H1 (cell line): ENCODE measurements around the gene CNOT10. TPM values are rescaled to one million over a fixed set of nuclear protein-coding genes. Genes with fewer than 3 reads are reported as not detected.

Experiments used
- CTCF ChIA-PET: fragments of 300-600 bp; sonication (Branson Sonifier 250); formaldehyde crosslinking; loops from one replicate; lab custom pipeline; 2021; ENCODE audit not compliant: partially characterized antibody; lab: Charles Lee
- POLR2A ChIA-PET: fragments of 300-600 bp; sonication (Branson Sonifier 250); formaldehyde crosslinking; loops from one replicate; lab custom pipeline; 2021; ENCODE audit warnings: inconsistent platforms; ENCODE audit not compliant: partially characterized antibody; lab: Charles Lee
- DNase-seq, 2 experiments: peaks; one replicate each; pipeline versions ENCODE4 v3.0.0 to v3.0.0-alpha.2; 2010 to 2022; ENCODE audit warnings: low spot score in 2 of 2, low read depth in 1 of 2, mixed read lengths in 1 of 2
- FAIRE-seq: peaks from 2 replicates; lab custom pipeline; 2011; peaks lifted over from hg19 to GRCh38; lab: Jason Lieb, UNC
- H2AFZ ChIP-seq: 2 replicates; pipeline ENCODE4 v1.8.1; 2012; ENCODE audit warnings: low read length, inconsistent platforms
- H2AK5ac ChIP-seq: 2 replicates; pipeline ENCODE4 v1.6.1; 2013; ENCODE audit warnings: low read depth, low read length
- H2BK120ac ChIP-seq: replicated peaks from 2 replicates; pipeline ENCODE3; 2013; ENCODE audit warnings: low read depth, low read length, inconsistent platforms
- H2BK12ac ChIP-seq: 2 replicates; pipeline ENCODE4 v1.6.1; 2013; ENCODE audit warnings: low read depth, low read length
- H2BK15ac ChIP-seq: 2 replicates; pipeline ENCODE4 v1.6.1; 2013; ENCODE audit warnings: low read length
- H2BK20ac ChIP-seq: 2 replicates; pipeline ENCODE4 v1.6.1; 2013; ENCODE audit warnings: low read length
- H2BK5ac ChIP-seq: 2 replicates; pipeline ENCODE4 v1.6.1; 2013; ENCODE audit warnings: low read depth, low read length
- H3K14ac ChIP-seq: 2 replicates; pipeline ENCODE4 v1.6.1; 2013; ENCODE audit warnings: inconsistent platforms; ENCODE audit not compliant: insufficient read length
- H3K18ac ChIP-seq: 2 replicates; pipeline ENCODE4 v1.6.1; 2013; ENCODE audit warnings: low read length; ENCODE audit errors: extremely low read depth
- H3K23ac ChIP-seq: 2 replicates; pipeline ENCODE4 v1.6.1; 2013; ENCODE audit warnings: inconsistent platforms; ENCODE audit not compliant: insufficient read length
- H3K23me2 ChIP-seq: 2 replicates; pipeline ENCODE4 v1.6.1; 2013; ENCODE audit warnings: low read depth, low read length
- H3K27ac ChIP-seq: 2 replicates; pipeline ENCODE4 v1.6.1; 2011; ENCODE audit warnings: low read depth, low read length, inconsistent platforms
- H3K27me3 ChIP-seq, 4 experiments: replicated peaks in 1 of 4; 1 replicate in 1 of 4; 2 replicates in 3 of 4; pipeline versions ENCODE4 v1.6.1 to v1.8.1; 2011 to 2013; ENCODE audit warnings: low read length in 3 of 4, mild to moderate bottlenecking in 3 of 4, inconsistent platforms in 2 of 4, mixed read lengths in 2 of 4, moderate library complexity in 1 of 4; ENCODE audit not compliant: control insufficient read depth in 3 of 4, insufficient read depth in 3 of 4; ENCODE audit errors: extremely low read depth in 1 of 4
- H3K36me3 ChIP-seq, 4 experiments: 2 replicates each; pipeline versions ENCODE4 v1.6.1 to v1.8.1; 2011 to 2013; ENCODE audit warnings: mild to moderate bottlenecking in 4 of 4, low read length in 3 of 4, moderate library complexity in 2 of 4, control low read depth in 1 of 4, inconsistent platforms in 1 of 4; ENCODE audit not compliant: insufficient read depth in 4 of 4, control insufficient read depth in 2 of 4
- H3K4ac ChIP-seq: replicated peaks from 2 replicates; pipeline ENCODE3; 2013; ENCODE audit warnings: low read length, low read depth, mixed read lengths, inconsistent platforms; ENCODE audit not compliant: insufficient read length
- H3K4me1 ChIP-seq, 4 experiments: replicated peaks in 1 of 4; 1 replicate in 1 of 4; 2 replicates in 3 of 4; pipeline versions ENCODE4 v1.6.1 to v1.8.1; 2011 to 2013; ENCODE audit warnings: low read length in 3 of 4, inconsistent platforms in 2 of 4, mixed read lengths in 1 of 4; ENCODE audit not compliant: insufficient read depth in 4 of 4, control insufficient read depth in 3 of 4
- H3K4me2 ChIP-seq, 2 experiments: 2 replicates each; pipeline versions ENCODE4 v1.6.1 to v1.8.1; 2011 to 2013; ENCODE audit warnings: low read depth in 2 of 2, low read length in 2 of 2, control low read depth in 1 of 2, inconsistent platforms in 1 of 2, mild to moderate bottlenecking in 1 of 2; ENCODE audit not compliant: insufficient read depth in 1 of 2
- H3K4me3 ChIP-seq, 4 experiments: fragments of 200-600, 300-600 bp in 1 of 4; sonication (generic), shearing (Covaris generic), sonication (Bioruptor Twin) in 1 of 4; 2 replicates each; pipeline versions ENCODE4 v1.5.1 to v1.8.1; 2011 to 2016; ENCODE audit warnings: low read length in 4 of 4, low read depth in 3 of 4, control low read depth in 2 of 4, inconsistent platforms in 2 of 4, mild to moderate bottlenecking in 2 of 4, mixed read lengths in 1 of 4, moderate library complexity in 1 of 4; ENCODE audit not compliant: insufficient read depth in 2 of 4; ENCODE audit errors: extremely low read depth in 1 of 4
- H3K56ac ChIP-seq: replicated peaks from 2 replicates; pipeline ENCODE3; 2013; ENCODE audit warnings: low read depth, mild to moderate bottlenecking, mixed read lengths, low read length, inconsistent platforms; ENCODE audit not compliant: insufficient read length
- H3K79me1 ChIP-seq: 2 replicates; pipeline ENCODE4 v1.6.1; 2013; ENCODE audit warnings: low read depth, low read length, control low read depth
- H3K79me2 ChIP-seq, 2 experiments: 2 replicates each; pipeline versions ENCODE4 v1.6.1 to v1.8.1; 2012 to 2013; ENCODE audit warnings: low read length in 2 of 2, mild to moderate bottlenecking in 2 of 2, inconsistent platforms in 1 of 2; ENCODE audit not compliant: insufficient read depth in 2 of 2, control insufficient read depth in 1 of 2
- H3K9ac ChIP-seq, 4 experiments: replicated peaks in 1 of 4; 1 replicate in 1 of 4; 2 replicates in 3 of 4; pipeline versions ENCODE4 v1.6.1 to v1.8.1; 2011 to 2013; ENCODE audit warnings: low read depth in 3 of 4, low read length in 3 of 4, control low read depth in 2 of 4, mild to moderate bottlenecking in 2 of 4, moderate library complexity in 2 of 4, inconsistent platforms in 1 of 4; ENCODE audit errors: extremely low read depth in 1 of 4
- H3K9me3 ChIP-seq, 2 experiments: 2 replicates each; pipeline versions ENCODE4 v1.6.1 to v1.8.1; 2012 to 2013; ENCODE audit warnings: mild to moderate bottlenecking in 2 of 2, moderate library complexity in 2 of 2, control low read depth in 1 of 2, inconsistent platforms in 1 of 2, low read depth in 1 of 2, low read length in 1 of 2, mixed read lengths in 1 of 2; ENCODE audit not compliant: insufficient read depth in 2 of 2
- H4K20me1 ChIP-seq, 2 experiments: replicated peaks in 1 of 2; 2 replicates each; pipeline versions ENCODE3 to v1.8.1; 2011 to 2013; ENCODE audit warnings: inconsistent platforms in 2 of 2, low read length in 2 of 2, mild to moderate bottlenecking in 1 of 2; ENCODE audit not compliant: insufficient read depth in 2 of 2, control insufficient read depth in 1 of 2
- H4K5ac ChIP-seq: 2 replicates; pipeline ENCODE4 v1.6.1; 2013; ENCODE audit warnings: low read length, low read depth, mixed read lengths, inconsistent platforms; ENCODE audit not compliant: insufficient read length
- H4K8ac ChIP-seq: 2 replicates; pipeline ENCODE4 v1.8.0; 2013; ENCODE audit warnings: mild to moderate bottlenecking, moderate library complexity, low read length, inconsistent platforms; ENCODE audit not compliant: insufficient read depth; ENCODE audit errors: extremely low read depth
- H4K91ac ChIP-seq: replicated peaks from 2 replicates; pipeline ENCODE3; 2013; ENCODE audit warnings: low read length, mixed read lengths, inconsistent platforms; ENCODE audit not compliant: insufficient read length
- SP1 ChIP-seq: IDR thresholded peaks from 2 replicates; pipeline ENCODE4 v1.6.1; 2011; ENCODE audit warnings: low read depth, low read length
- polyA plus RNA-seq, 7 experiments: library from polyadenylated mRNA; depleted of rRNA in 3 of 7; stranded (reverse) in 5 of 7; unstranded in 2 of 7; fragments of >200 nt in 5 of 7; fragments of 200-250 nt in 2 of 7; gene quantifications; 1 replicate in 5 of 7; 2 replicates in 1 of 7; 4 replicates in 1 of 7; pipeline versions ENCODE4 v1.2.1 to v1.2.3, GENCODE V29; 2011 to 2013; ENCODE audit warnings: missing spikeins in 2 of 7, mixed read lengths in 2 of 7
- total RNA-seq: library from RNA; stranded (reverse); fragmentation: NEBNext Ultra II Directional; extraction: Animal tissue kit (Norgen Biotek cat#: 25700); gene quantifications from 2 replicates; pipeline ENCODE4 v1.2.1, GENCODE V29; 2021

Gene CNOT10
- total and polyA plus RNA-seq, 2 of the 8 experiments (the other 6 are each of a cell fraction or from before 2014, with no cell fraction given), result 39.9 to 55.9 TPM

GRCh38 chr3:32707026-32707370 is 22.0 kb downstream of the CNOT10 start:
- Histone ChIP-seq H2AK5ac (no peak overlapping the region), H3K56ac (no peak overlapping the region), H3K23ac (no peak overlapping the region), H3K4me3 (no peak overlapping the region), H3K79me2 (peaks cover 0 to 19% of the 10 kb centered on the region in 2 experiments; a peak in 2 of 4 replicates), H3K14ac (no peak overlapping the region), H2BK5ac (no peak overlapping the region), H4K5ac (no peak overlapping the region), H4K91ac (no peak overlapping the region), H3K4me2 (no peak overlapping the region), H3K79me1 (no peaks in the 10 kb centered on the region), H2BK120ac (no peak overlapping the region), H4K20me1 (peaks cover 2% of the 10 kb centered on the region in 2 experiments), H3K27me3 (no peaks in the 10 kb centered on the region), H3K4me1 (no peaks in the 10 kb centered on the region), H4K8ac (no peak overlapping the region), H2BK12ac (no peak overlapping the region), H2AFZ (no peak overlapping the region), H3K36me3 (peaks cover 2 to 22% (median 14%) of the 10 kb centered on the region in 4 experiments; a peak in 3 of 8 replicates), H3K18ac (no peak overlapping the region), H3K23me2 (no peaks in the 10 kb centered on the region), H3K9me3 (no peaks in the 10 kb centered on the region), H3K9ac (no peak overlapping the region), H3K4ac (no peak overlapping the region), H3K27ac (no peak overlapping the region), H2BK20ac (no peak overlapping the region), H2BK15ac (no peak overlapping the region)
- DNase-seq (no peak), FAIRE-seq (no peak)
- no peak for TF ChIP-seq SP1
- POLR2A ChIA-PET, result interaction anchor here (1.7 kb wide), 1 partner anchor 11 kb away, joined by 4 read pairs; no protein-coding TSS in a partner anchor
- CTCF ChIA-PET, result interaction anchor here (1.5 kb wide), 1 partner anchor 12 kb away, joined by 3 read pairs; no protein-coding TSS in a partner anchor
